ENCODE results near the gene GPNMB.

Gene GPNMB

GRCh38 chr7:23276376-23276775 lies 29.8 kb downstream of the GPNMB start:
- peak; percentile 29 for DNase-seq

- DNase-seq: no peak
Measured at GRCh38 chr7:23276947-23277346, 30.4 kb downstream of the GPNMB start.

- peak; percentile 84 for DNase-seq
Measured at GRCh38 chr7:23277359-23277989, 30.9 kb downstream of the GPNMB start.

- no peak for DNase-seq
Measured at GRCh38 chr7:23279819-23280525, 33.4 kb downstream of the GPNMB start.

DNA sequence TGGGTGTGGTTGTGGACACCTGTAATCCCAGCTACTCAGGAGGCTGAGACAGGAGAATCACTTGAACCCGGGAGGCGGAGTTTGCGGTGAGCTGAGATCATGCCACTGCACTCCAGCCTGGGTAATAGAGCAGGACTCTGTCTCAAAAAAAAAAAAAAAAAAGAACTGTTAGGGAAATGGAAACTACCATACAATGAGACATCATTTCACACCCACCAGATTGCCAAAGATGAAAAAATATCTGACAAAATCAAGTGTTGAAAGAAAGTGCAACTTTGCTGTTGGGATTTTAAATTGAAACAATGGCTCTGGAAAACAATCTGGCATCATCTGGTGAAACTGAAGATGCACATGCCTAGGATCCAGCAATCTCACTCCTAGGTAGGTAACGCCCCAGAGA lies 36.5 kb downstream of the GPNMB start:
- DNase-seq: no peak

- DNase-seq: no peak
Measured at GRCh38 chr7:23284871-23285270, 38.3 kb downstream of the GPNMB start.

GRCh38 chr7:23285657-23286646 lies 39.4 kb downstream of the GPNMB start:
- DNase-seq: no peak

DNA sequence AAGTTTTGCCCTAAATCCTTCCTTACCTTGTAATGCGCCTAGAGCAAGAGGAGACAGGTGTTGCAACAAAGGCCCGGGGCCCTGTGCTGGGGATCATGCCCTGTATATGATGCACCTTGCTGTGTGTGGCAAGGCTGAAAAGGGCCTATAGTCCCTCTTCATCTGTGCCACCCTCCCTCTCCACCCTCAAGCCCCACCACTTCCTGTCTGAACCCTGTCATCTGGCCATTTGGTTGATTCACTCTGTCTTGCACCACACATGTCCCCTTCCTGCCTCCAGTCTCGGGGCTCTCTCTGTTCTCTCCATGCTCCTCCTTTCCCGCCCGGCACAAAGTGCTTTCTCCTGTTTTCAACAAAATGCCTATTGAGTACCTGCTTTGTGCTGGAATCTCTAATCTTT lies 41.0 kb downstream of the GPNMB start:
- DNase-seq: peak; percentile 34

DNA sequence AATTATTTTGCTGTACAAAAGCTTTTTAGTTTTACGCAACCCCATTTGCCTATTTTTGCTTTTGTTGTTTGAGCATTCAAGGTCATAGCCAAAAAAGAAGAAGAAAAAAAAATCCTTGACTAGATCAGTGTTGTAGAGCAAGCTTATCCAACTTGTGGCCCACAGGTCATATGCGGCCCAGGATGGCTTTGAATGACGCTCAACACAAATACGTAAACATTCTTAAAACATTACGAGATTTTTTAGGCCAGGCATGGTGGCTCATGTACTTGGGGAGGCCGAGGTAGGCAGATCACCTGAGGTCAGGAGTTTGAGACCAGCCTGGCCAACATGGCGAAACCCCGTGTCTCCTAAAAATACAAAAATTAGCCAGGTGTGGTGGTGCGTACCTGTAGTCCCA lies 44.4 kb downstream of the GPNMB start:
- DNase-seq: no peak

DNA sequence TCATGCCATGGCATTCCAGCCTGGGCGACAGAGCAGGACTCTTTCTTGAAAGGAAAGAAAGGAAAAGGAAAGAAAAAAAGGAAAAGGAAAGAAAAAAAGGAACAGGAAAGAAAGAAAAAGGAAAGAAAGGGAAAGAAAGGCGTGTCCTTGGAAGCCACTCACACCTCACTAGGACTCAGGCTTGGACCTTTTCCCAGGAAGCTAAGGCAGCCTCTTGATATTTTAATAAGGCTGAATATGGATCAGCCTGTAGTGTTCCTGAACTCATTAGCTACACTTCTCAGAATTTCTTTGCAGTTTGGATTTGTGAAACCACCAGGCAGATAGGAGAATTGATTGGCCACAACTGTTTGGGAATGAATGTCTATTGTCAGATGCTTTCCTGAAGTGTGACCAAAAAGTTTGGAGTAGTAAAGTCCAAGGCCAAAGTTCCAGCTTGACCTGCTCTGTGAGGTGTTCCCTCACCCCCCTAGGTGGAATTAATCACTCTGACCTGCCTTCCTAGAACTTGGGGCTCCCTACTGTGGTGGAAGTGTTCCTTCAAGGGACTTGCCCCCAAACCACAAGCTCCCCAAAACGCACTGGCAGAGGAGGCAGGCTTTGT lies 45.5 kb downstream of the GPNMB start:
- DNase-seq: no peak

DNA sequence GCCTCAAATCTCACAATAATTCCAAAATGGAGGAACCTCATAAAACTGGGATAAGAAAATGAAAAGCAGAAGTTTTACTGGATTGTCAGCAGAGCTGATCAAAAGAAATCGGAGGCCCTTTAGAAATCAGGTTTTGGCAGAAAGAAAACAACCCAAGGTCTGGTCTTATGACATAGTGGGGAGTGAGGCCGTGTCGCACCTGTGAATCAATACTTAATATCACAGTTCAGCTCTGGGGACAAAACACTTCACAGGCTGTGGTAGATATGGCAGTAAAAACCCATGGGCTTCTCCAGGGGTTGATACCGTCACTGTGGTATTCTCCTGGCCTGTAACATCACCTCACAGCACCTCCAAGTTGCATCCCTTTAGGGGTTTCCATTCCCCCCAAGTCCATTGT lies 46.0 kb downstream of the GPNMB start:
- DNase-seq: no peak

DNA sequence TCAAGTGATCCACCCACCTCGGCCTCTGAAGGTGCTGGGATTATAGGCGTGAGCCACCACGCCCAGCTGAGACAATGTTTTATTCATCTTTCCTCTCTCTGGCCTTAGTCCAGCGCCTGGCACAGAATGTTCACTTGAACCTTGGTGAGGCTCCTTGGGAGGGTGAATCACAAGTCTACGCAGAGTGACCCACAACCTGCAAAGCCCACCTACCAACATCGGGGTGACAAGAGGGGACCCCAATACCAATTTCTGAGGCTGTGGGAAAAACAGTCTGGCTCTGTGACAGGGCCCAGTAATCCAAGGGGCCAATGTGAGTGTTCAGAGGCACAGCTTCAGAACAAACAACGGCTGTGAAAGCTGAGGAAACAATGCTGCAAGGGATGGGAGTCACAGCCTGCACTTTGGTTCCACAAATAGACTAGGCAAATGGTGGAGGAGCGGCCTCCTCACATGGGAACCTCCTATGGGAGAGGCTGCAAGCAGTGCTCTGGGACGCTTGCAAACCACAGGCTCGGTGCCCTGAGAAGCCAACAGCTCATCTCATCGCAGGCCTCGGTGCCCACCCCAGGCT lies 47.0 kb downstream of the GPNMB start:
- peak; percentile 46 for DNase-seq

GRCh38 chr7:23294549-23295400 lies 48.2 kb downstream of the GPNMB start:
- no peak for DNase-seq

- peak; percentile 88 for DNase-seq
Measured at GRCh38 chr7:23295401-23295697, 48.8 kb downstream of the GPNMB start.

DNA sequence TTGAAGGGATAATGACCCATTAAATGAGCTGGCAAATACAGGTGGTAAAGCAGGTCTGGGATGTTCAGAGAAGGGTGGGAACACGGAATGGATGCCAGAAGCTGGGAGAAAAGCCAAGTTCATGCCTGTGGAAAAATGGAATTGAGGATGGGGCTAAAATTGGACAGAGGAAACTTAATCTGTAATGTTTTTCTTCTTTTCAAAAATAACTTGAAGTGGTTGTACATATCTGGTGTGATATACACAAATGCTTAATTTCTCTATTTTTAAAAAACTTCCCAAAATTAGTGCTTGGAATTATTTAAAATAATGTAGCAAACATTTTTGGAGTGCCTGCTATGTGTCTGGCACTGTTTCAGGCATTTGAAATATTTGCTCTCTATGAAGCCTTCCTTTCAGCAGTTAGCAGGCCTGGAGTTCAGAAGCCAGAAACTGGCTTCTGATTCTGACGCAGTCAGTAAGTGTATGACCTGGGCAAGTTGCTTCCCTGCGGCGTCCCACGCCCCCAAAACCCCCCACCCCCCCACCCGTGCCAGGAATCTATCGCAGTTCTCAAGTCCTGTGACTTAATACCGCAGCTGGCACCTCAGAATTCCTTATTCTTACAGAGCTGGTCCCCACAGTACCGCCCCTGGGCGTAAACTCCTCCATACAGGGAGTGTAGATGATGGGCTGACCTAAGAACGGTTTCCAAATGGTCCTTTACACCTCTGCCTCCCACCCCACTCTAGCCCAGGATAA lies 51.7 kb downstream of the GPNMB start:
- peak; percentile 55 for DNase-seq

GRCh38 chr7:23298885-23299769 lies 52.6 kb downstream of the GPNMB start, which contains the start of gene MALSU1:
TSS of gene MALSU1 (plus strand) at chr7:23299339. CDS start at chr7:23299353, 14 bp downstream.
- peak; percentile 99 for DNase-seq

GRCh38 chr7:23299770-23300300 lies 53.3 kb downstream of the GPNMB start:
- DNase-seq: peak; percentile 73

DNA sequence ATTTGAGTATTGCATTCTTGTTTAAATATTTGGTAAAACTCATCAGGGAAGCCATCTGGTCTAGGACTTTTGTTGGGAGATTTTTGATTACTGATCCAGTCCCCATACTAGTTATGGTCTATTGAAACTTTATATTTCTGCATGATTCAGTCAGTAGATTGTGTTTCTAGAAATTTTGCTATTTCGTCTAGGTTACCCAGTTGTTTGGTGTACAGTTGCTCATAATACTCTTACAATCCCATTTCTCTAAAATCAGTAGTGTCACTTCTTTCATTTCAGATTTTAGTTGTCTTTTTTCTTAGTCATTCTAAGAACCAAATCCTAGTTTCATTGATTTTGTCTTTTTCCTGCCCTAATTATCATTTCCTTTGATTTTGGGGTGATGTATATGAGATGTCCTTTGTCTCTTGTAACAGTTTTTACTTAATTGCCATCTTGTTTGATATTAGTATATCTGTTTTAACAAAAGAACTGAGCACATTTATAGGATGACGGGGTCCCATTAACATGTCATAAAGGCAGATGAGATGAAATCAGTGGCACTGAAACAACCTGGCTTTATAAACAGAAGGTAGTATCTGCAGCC lies 60.5 kb downstream of the GPNMB start:
- DNase-seq: no peak

- DNase-seq: no peak
Measured at GRCh38 chr7:23308754-23309153, 62.2 kb downstream of the GPNMB start.
